GM12874 (cell line): ENCODE measurements around the gene CFAP77.

Experiments used
- TF ChIP-seq, protein P1 (sequence below): IDR thresholded peaks from 2 replicates; pipeline ENCODE4 v1.5.1; 2011; ENCODE audit warnings: low read depth, mild to moderate bottlenecking, control low read depth, low read length, moderate library complexity; ENCODE audit not compliant: insufficient read depth

The CFAP77 gene

DNA sequence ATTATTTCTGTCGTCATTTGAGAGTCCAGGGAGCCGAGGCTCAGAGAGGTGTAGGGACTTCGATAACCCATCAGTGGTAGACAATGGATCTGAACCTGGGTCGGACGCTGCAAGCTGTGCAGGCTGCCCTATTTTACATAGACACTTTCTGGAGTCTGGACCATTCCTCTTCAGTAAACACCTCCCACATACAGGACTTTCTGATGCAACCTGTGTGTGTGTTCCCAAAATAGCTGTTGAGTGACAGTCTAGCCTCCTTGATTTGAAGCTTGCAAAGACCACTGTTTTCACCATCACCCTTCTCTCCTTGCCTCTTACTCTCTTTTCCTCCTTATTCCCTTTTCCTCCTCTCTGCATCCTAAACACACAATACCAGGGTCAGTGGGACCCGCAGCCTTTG is 30.7 kb downstream of the CFAP77 start:
- TF ChIP-seq, protein P1, sequence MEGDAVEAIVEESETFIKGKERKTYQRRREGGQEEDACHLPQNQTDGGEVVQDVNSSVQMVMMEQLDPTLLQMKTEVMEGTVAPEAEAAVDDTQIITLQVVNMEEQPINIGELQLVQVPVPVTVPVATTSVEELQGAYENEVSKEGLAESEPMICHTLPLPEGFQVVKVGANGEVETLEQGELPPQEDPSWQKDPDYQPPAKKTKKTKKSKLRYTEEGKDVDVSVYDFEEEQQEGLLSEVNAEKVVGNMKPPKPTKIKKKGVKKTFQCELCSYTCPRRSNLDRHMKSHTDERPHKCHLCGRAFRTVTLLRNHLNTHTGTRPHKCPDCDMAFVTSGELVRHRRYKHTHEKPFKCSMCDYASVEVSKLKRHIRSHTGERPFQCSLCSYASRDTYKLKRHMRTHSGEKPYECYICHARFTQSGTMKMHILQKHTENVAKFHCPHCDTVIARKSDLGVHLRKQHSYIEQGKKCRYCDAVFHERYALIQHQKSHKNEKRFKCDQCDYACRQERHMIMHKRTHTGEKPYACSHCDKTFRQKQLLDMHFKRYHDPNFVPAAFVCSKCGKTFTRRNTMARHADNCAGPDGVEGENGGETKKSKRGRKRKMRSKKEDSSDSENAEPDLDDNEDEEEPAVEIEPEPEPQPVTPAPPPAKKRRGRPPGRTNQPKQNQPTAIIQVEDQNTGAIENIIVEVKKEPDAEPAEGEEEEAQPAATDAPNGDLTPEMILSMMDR = no peak

DNA sequence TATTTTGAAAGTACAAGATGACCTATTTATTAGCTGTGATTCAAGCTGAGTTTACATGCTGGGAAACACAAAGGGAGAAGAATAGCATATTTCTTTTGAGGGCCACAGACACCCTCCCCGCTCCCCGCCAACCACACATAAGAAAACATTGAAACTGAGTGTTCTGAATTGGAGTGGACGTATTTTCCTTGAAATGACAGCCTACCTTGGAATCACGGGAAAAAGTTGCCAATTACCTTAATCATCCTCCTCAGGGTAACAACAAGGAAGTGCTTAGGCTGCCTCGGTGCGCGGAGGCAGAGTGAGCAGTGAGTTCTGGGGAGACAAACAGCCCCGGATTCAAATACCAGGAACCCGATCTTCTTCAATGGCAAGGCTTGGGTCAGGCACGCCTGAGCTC is 31.4 kb downstream of the CFAP77 start:
- TF ChIP-seq, protein P1 = no peak

DNA sequence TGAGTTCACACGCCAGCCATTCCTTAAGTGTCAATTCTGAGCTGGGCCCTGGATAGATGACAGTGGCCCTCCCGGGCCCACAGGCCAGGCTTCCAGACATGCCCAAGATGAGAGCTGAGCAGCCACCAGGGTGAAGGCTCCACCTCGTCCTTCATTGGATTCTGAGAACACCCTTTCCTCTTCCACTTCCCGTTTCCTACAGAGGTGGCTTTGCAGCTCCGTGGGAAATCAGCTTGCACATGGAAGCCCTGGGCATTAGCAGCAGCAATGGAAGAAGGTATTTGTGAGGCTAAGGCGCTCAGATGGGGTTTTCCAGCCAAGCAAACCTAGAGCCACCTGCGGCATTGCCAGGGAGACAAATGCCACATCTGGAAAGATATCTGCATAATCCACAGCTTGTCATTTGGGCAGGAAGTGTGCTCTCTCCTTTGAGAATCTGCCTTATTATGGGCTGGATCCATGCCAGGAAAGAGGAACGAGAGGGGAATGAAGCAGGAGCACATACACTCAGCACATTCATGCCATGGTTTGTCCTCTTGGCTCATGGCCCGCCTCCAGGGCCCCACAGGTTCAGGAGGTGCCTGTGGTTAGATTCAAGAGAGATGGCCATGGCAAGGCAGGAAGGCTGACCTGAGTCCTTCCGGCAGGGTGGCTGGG is 34.1 kb downstream of the CFAP77 start:
- TF ChIP-seq, protein P1 = no peak

DNA sequence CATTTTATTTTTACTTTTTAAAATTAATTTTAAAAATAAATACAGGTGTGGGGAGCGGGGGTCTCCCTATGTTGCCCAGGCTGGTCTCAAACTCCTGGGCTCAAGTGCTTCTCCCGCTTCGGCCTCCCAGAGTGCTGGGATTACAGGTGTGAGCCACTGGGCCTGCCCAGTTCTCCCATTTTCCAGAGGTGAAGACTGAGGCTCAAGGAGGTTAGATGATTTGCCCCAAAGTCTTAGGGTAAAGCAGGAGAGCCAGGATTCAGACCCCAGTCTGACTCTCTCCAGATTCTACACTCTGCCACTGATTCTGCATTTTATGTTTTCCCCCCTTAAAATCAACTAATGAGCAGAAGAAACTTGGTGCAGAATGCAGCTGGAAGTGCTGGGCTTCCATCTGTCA is 36.9 kb downstream of the CFAP77 start:
- TF ChIP-seq, protein P1 = no peak

DNA sequence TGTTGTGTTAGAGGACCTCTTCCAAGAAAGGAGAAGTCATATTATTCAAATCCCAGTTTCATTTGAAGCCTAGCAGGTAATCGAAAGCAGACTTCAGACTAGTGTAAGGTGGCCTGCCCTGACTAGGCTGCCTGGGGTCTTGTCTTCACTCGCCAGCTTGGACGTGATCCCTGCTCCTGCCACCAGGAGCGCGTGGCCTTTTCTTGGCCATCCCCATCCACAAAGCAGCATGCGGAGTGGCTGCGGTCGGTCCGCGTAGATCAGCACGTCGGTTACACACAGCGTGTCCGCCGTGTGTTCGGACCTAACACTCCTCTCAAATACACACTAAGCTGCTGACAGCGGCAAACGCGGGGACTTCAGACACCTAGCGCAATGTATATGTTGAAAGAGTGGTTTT is 37.3 kb downstream of the CFAP77 start:
- TF ChIP-seq, protein P1 = no peak

DNA sequence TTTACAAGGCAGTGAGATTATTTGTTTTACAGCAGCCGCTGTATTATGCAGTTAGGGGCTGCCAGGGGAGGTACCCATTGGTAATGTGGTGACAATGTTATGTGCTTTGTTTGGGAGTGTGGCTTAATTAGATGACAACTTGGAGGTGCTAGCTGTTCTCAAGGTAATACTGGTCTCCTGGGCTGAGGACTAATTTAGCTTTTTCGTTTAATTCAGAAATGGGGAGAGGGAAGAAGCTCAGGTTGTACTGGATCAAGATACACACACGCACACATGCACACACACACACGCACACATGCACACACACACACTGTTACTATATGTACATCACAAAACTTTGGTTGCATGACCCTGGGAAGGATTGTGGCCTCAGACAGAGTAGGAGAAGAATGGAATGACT is 37.9 kb downstream of the CFAP77 start:
- TF ChIP-seq, protein P1 = no peak

DNA sequence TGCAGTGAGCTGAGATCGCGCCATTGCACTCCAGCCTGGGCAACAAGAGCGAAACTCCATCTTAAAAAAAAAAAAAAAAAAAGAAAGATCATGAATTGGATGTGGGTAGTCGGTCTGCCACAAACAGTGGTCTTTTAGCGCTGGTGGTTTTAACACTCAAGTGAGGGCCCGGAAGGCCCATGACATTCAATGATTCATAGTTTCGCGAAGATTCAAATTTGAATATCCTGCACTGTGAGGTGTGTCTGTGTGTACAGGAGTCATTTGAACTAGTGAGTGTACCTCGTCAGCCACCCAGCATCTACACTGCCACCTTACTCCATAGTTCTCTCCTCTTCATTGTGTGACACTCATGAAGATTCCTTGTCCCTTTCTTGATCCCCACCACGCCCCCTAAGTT is 41.3 kb downstream of the CFAP77 start:
- TF ChIP-seq, protein P1 = no peak

DNA sequence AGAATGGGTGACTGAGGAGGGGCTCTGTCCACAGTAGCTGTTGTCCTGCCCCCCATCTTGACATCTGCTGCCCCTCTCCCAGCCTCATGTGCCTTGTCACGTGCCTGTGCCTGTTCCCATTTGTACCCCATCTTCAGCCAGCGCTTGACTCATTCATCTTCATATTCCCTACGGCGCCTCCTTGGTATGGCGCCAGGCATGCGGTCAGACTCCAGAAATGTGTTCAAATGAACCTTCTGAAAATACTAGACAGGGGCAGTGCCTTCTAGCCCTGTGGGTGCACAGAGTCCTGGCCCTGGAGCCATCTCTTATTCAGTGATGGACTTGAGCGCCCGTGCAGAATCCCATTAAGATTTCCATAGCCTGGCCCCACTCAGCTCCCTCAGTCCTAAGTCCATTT is 46.2 kb downstream of the CFAP77 start:
- TF ChIP-seq, protein P1 = no peak
